Spleen (tissue), 7 donors: ENCODE data around the gene EYS.

Experiments
- CTCF ChIP-seq, 11 experiments: fragments of 200-600 bp in 7 of 11; fragments of 450-650 bp in 4 of 11; sonication (generic) in 4 of 11; IDR thresholded peaks in 8 of 11; conservative IDR thresholded peaks in 3 of 11; 1 replicate in 7 of 11; 2 replicates in 4 of 11; pipeline versions ENCODE4 v1.4.0 to v1.8.0; 2016 to 2021; ENCODE audit warnings: antibody characterized with exemption in 11 of 11, inconsistent platforms in 4 of 11, mild to moderate bottlenecking in 1 of 11
- POLR2A ChIP-seq, 3 donors: fragments of 450-650 bp; IDR thresholded peaks; one replicate each; pipeline ENCODE4 v1.5.1; 2017; ENCODE audit warnings: antibody characterized with exemption in 3 of 3, mild to moderate bottlenecking in 1 of 3
- POLR2AphosphoS5 ChIP-seq, 3 donors: sonication (generic); formaldehyde crosslinking; IDR thresholded peaks; one replicate each; pipeline ENCODE4 v1.5.1; 2017; ENCODE audit warnings: antibody characterized with exemption in 3 of 3
- donor health status: DM: no; HTN: no; CAD: no; lungs with moderate emphysema.
- donor health status: DM: no; HTN: no; CAD: no.
- donor health status: DM: no; HTN: no; CAD: no.

GRCh38 chr6:64409948-64410347 is 1297.1 kb downstream of the EYS start:
- TF ChIP-seq CTCF (IDR thresholded peaks at IDR 0.05 in 8 of 11, conservative IDR thresholded peaks at IDR 0.05 in 3 of 11) = no peak
- no peak for TF ChIP-seq POLR2A (IDR thresholded peaks at IDR 0.05)
- TF ChIP-seq POLR2AphosphoS5 (IDR thresholded peaks at IDR 0.05) = no peak
